ENCODE measurements around the gene LRP4.

LRP4 gene

DNA sequence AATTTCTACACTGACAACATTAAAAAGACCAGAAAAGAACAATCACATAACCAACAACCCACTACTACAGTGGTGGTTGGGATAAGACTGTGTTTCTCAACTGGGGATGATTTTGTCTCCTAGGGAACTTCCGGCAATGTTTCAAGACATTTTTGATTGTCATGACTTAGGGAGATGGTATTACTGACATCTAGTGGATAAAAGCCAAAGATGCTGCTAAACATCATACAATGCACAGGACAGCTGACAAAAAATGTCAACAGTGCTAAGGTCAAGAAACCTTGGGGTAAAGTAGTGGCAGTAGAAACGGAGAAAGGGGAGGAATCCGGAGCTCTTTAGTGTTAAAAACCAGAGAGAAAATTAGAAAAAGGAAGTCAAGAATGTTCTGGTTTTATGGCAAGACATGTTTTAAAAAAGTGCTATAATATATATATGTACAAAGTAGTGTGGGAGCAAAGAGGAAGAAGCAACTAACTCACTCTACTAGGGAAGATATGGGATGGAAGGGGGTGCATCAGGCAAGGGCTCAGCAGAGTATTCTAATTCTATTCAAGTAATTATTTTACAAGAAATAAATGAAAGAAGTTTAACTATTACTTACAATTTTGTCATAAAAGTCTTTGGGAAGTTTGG, 109.4 kb downstream of the LRP4 start:
- Histone ChIP-seq H3K36me3 (peaks cover 39 to 51% (median 43%) of the 10 kb centered on the region in 3 donors), H3K27me3 (no peaks in the 10 kb centered on the region), H3K4me3 (no peak overlapping the region), H3K27ac (no peak overlapping the region), H3K9me3 (no peaks in the 10 kb centered on the region), H3K4me1 (no peaks in the 10 kb centered on the region)
- DNase-seq: no peak
- intact Hi-C loops (cut with DNase I; ENCODE audit: low total_unique reads): no loop called here
- TF ChIP-seq, protein P1, sequence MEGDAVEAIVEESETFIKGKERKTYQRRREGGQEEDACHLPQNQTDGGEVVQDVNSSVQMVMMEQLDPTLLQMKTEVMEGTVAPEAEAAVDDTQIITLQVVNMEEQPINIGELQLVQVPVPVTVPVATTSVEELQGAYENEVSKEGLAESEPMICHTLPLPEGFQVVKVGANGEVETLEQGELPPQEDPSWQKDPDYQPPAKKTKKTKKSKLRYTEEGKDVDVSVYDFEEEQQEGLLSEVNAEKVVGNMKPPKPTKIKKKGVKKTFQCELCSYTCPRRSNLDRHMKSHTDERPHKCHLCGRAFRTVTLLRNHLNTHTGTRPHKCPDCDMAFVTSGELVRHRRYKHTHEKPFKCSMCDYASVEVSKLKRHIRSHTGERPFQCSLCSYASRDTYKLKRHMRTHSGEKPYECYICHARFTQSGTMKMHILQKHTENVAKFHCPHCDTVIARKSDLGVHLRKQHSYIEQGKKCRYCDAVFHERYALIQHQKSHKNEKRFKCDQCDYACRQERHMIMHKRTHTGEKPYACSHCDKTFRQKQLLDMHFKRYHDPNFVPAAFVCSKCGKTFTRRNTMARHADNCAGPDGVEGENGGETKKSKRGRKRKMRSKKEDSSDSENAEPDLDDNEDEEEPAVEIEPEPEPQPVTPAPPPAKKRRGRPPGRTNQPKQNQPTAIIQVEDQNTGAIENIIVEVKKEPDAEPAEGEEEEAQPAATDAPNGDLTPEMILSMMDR (IDR thresholded peaks at IDR 0.05): peak in 1 of 2 experiments; percentile 13

Measured in tibial artery (tissue), 4 donors.